ENCODE results near the gene MSI2. TPM values are rescaled to one million over a fixed set of nuclear protein-coding genes. Genes with fewer than 3 reads are reported as not detected.

The MSI2 gene
- total and polyA plus RNA-seq, 2 experiments from 2014 or later = 18.9 to 41.8 TPM

GRCh38 chr17:57707892-57708291, 451.6 kb downstream of the MSI2 start (continued):
- TF ChIP-seq REST (IDR thresholded peaks at IDR 0.05; ENCODE audit: unreplicated experiment) = no peak
- no peak for TF ChIP-seq ZNF331 (CRISPR knock-in tag; IDR thresholded peaks at IDR 0.05; ENCODE audit: low read depth)
- TF ChIP-seq CTCF (conservative IDR thresholded peaks at IDR 0.05; ENCODE audit: low read depth in 2 of 2) = no peak
- TF ChIP-seq ETS1 (IDR thresholded peaks at IDR 0.05) = no peak
- no peak for TF ChIP-seq JUNB (IDR thresholded peaks at IDR 0.05; ENCODE audit: unreplicated experiment)
- TF ChIP-seq NANOG (IDR thresholded peaks at IDR 0.05; ENCODE audit: borderline replicate concordance) = no peak
- TF ChIP-seq POLR2AphosphoS5 (IDR thresholded peaks at IDR 0.05; ENCODE audit: low read depth) = no peak
- TF ChIP-seq EZH2phosphoT487 (IDR thresholded peaks at IDR 0.05; ENCODE audit: unreplicated experiment) = no peak

GRCh38 chr17:57708410-57708809, 452.1 kb downstream of the MSI2 start:
- ATAC-seq = peak; percentile 82
- Histone ChIP-seq H2AFZ (peak overlapping the region; percentile 81; the same call in 1 of the 2 replicates), H3K27ac (ENCODE audit: low read depth) (no peak overlapping the region), H3K4me2 (peak overlapping the region; percentile 74), H3K4me3 (peak overlapping the region; percentile 41; the same call in 1 of the 2 replicates), H3K27me3 (ENCODE audit: insufficient read depth) (no peaks in the 10 kb centered on the region), H4K20me1 (replicated peaks; ENCODE audit: insufficient read depth) (no peaks in the 10 kb centered on the region; the same call in 1 of the 2 replicates), H3F3A (replicated peaks; ENCODE audit: low read depth) (no peaks in the 10 kb centered on the region), H3K36me3 (ENCODE audit: insufficient read depth) (no peaks in the 10 kb centered on the region), H3K79me2 (replicated peaks; ENCODE audit: insufficient read depth) (no peaks in the 10 kb centered on the region), H3K9me2 (ENCODE audit: insufficient read depth) (no peaks in the 10 kb centered on the region), H3K4me1 (ENCODE audit: insufficient read depth) (peaks cover 13% of the 10 kb centered on the region)
- Mint-ChIP-seq H3K4me1 (peaks cover 22% of the 10 kb centered on the region), H3K27me3 (ENCODE audit: insufficient read depth, low read depth, poor library complexity) (peaks cover 3% of the 10 kb centered on the region), H3K9me3 (no peaks in the 10 kb centered on the region), H3K27ac (no peak overlapping the region), H3K4me3 (peak overlapping the region; percentile 60), H3K36me3 (ENCODE audit: low read depth) (no peaks in the 10 kb centered on the region)
- no peak for TF ChIP-seq STAT1 (IDR thresholded peaks at IDR 0.05; ENCODE audit: unreplicated experiment)
- peak in 1 of 2 experiments; percentile 7; a peak in 1 of 4 replicates for TF ChIP-seq CTCF (conservative IDR thresholded peaks at IDR 0.05; ENCODE audit: low read depth in 2 of 2)
- TF ChIP-seq CREB1 (CRISPR knock-in tag; IDR thresholded peaks at IDR 0.05; ENCODE audit: low read depth) = no peak
- DNase-seq (ENCODE audit: low spot score) = peak; percentile 32

All from GM23338 (cell line).